ENCODE measurements around the gene PDE1C.
"Not testable (repeated sequence)": the region's sequence is repeated elsewhere in the genome, so short reads cannot be mapped to it uniquely, and the experiment has no call there.

Gene PDE1C

DNA sequence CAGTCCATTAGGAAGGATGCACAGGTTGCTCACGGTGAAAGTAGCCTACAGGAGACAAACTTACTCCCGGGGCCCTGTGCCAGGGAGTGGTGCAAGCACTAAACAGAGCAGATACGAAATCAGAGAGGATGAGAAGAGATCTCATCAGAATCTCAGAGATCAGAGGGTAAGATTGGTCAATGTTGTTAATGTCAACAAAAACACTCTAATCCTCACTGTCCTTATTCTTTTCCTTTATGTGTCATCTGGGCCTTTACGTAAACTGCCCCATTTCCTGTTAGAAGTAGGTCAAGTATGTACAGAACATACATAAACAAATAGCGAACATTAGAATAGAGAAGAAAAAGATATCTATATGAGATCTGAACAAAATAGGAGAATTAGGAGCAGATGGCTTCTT, 220.1 kb downstream of the PDE1C start:
- DNase-seq (ENCODE audit: low read depth): no peak

DNA sequence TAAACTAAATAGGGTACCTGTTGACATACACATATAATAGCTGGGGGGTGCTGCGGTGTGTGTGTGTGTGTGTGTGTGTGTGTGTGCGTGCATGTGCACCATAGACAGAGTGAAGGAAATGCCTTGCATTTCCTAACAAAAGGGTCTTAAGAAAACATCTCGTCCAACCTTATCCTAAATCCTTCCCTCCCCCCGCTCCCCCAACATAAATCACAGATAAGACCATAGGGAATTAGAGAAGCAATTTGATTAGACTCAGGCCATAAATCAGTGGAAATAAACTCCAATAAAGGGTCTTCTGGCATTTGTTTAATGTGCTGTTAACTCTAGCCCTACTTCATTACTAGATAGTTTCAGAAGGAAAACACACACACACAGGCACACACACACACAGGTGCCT, 234.7 kb downstream of the PDE1C start:
- DNase-seq (ENCODE audit: low read depth): no peak

DNA sequence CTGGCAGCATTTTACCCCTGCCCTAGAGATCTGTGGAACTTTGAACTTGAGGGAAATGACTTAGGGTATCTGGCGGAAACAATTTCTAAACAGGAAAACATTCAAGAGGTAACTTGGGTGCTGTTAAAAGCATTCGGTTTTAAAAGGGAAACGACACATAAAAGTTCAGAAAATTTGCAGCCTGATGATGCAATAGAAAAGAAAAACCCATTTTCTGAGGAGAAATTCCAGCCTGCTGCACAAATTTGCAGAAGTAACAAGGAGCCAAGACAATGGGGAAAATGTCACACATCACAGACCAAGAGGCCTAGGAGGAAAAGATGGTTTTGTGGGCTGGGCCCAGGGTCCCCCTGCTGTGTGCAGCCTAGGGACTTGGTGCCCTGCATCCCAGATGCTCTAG, 236.6 kb downstream of the PDE1C start:
- not testable (repeated sequence) for DNase-seq (ENCODE audit: low read depth)

DNA sequence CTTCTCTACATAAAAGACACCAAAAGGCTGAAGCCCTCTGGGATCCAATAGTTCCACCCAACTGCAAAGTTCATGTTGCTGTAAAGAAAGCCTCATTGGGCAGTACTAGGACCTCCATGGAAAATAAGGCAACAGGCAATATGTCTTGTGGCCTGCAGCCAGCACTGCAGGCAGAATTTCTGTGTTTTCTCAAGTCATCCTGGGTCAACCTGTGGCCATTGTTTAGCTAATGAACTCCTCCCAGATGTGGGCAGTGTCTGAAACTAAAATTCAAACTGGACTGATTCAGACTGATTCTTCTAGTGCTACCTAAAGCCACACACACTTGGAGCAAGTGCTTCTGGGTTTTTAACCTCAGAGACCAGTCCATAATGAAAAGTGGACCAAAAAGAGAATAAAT, 241.7 kb downstream of the PDE1C start:
- DNase-seq (ENCODE audit: low read depth): no peak

DNA sequence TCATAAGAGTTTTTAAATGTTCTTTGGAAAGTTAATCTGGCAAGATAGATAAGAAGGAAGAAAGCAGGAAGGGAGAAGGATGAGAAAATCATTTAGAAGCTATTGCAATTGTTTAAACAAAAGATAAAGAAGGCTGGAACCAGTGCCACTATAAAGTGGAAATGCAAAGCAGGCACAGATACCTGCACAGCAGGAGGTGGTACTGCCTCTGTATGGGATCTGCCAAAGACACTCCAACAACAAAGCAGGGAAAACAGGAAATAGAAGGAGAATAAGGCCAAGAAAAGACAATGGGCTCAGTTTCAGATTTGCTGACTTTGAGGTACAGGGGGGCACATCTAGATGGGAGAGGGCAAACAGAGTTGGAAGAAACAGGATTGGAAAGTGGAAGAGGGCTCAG, 244.6 kb downstream of the PDE1C start:
- DNase-seq (ENCODE audit: low read depth): no peak

DNA sequence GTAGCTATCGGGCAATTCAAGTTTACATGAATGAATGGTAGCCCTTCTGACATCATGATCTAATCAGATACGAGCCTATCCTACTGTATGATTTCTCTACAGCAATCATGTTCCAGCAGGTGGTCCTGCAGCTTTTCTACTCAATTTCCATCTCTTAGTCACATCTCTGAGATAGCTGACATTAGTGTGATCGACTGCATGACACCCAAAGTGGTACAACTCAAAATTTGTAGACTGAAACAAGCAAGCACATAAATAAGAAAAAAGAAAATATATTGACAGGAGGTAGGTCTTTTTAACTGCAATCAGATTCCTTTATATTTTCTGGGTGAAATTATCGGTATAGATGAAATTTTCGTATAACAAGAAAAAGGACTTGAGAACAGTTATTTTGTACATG, 251.2 kb downstream of the PDE1C start:
- DNase-seq (ENCODE audit: low read depth): no peak

DNA sequence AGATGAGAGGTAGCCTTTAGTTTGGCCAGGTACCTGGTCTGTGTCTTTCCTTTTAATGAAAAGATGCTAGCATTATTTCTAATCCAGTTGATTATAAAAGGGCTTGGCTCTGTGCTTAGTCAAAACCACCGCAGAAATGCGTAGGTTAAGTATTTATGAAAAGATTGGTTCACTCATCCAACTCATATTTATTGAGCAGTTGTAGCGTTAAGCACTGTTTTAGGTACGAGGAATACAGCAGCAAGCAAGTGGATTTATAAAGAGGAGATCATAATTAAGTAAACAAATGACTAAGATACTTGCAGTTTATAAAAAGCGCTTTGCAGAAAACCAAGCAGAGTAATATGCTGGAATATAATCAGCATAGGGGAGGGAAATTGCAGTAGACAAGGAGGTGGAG, 253.4 kb downstream of the PDE1C start:
- DNase-seq (ENCODE audit: low read depth): no peak

DNA sequence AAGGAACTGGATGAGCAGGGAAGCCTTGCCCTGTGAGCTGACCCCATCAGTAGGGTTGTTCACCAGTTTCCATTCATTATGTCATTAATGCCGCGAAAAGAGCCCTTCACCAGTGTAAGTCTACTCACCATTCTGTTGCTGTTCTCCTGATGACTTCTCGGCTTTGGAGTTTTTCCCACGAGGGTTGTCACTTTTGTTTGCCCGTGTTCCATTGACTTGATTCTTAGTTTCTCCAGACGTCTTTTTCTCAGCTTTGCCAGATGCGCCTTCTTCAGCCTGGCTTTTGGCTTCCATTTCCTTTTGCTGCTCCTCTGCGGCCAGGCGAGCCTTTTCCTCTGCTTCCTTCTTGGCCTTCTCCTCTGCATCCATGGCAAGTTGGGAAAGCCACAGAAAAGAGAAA, 254.4 kb downstream of the PDE1C start:
- DNase-seq (ENCODE audit: low read depth): no peak

DNA sequence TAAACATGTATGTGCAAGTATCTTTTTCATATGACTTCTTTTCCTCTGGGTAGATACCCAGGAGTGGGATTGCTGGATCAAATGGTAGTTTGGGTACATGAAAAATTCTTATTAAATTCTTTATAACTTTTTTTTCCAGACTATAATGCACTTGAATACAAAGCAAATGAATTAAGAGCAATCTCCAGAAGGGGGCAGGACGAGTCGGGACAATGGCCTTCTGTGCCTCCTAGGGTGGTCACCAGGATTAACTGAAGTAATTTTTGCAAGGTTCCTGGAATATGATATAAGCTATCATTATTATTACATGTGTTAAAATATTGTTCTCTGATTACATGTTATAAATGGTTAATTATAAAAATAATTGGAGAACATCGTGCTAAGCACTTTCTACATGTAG, 256.0 kb downstream of the PDE1C start:
- no peak for DNase-seq (ENCODE audit: low read depth)

DNA sequence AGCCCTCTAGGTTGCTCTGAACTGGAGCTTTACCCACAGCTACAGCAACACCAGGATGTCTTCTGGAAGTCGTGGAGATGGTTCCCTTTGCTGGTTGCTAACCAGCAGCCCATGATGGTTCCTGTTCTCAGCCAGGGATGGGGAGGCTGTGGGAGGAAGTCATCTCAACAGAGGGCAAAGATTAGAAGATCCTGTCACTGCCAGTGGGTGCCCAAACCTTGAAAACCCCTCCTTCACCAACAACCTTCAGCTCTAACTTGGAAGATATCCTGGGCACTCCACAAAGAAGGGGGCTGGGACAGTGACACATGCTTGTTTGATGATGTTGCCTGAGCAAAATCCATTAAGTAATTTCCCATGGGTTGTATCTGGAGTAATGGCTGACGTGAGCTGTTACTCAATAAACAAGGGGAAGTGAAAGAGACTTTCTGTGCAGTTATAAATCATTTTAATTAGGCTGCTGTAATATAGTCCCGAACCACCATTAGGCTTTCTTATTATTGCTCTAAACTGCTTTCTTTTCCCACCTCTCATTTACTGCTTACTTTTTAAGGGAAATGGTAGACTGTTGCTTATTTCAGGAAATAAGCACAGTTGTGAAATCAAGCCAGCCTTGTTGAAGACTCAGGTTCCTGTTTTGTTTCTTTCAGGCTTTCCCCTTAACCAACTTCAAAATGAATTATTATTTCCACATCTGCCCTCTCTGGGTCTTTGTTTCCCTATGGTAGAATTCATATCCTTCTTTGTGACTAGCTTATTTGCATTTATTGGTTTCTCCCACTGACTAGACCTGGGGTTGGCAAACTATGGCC, 258.4 kb downstream of the PDE1C start:
- DNase-seq (ENCODE audit: low read depth): no peak

DNA sequence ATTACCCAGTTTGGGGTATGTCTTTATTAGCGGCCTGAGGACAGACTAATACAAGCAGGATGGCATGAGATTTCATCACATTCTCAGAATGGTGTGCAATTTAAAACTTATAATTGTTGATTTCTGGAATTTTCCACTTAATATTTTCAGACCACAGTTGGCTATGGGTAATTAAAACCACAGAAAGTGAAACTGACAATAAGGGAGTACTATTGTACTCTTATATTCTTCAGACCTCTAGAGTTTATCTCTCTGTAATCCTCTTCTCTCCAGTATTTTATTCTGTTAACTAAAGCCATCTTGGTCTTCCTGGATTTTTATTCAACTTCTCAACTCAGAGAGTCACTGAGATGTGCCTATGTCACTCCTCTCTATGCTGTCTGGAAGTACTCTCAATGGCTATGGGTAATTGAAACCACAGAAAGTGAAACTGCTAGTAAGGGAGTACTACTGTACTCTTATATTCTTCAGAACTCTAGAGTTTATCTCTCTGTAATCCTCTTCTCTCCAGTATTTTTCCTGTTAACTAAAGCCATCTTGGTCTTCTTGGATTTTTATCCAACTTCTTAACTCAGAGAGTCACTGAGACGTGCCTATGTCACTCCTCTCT, 264.9 kb downstream of the PDE1C start:
- no peak for DNase-seq (ENCODE audit: low read depth)

DNA sequence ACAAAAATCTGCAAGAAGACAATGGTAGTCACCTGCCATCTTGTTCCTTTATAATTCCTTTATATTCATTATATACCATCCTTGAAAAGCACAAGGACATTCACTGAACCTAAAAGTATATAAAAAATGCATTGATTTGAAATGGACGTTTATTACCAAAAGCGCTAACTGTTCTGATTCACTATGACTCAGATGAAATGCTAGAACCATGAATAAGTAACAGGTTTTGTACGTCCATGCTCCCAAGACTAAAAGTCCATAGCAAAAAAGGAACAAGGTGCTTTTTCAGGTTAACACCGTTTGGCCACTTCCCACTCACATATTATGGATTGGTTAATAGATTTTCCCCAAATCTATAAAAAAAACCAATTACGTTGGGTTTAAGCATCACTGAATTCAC, 273.8 kb downstream of the PDE1C start:
- no peak for DNase-seq (ENCODE audit: low read depth)

DNA sequence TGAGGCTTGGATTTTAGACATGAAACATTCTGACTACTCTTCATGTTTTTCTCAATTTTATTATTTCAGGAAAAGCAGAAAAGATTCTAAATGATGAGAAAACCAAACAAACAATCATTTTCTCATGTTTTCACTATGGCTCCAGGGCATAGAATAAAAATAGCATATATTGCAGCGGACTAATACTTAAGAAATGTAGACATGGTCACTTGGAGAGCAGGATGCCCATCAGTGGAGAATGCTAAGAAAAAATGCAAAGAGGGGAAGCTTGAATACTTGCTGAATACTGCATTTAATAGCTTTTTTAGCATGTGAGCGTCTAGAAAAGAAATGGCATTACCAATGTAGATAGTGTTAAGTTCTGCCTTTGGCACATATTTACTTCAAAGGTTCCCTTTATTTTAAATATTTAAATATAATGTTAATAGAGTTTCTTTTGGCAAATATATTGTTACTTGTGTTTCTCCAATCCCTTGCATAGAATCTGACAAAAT, 275.3 kb downstream of the PDE1C start:
- no peak for DNase-seq (ENCODE audit: low read depth)

DNA sequence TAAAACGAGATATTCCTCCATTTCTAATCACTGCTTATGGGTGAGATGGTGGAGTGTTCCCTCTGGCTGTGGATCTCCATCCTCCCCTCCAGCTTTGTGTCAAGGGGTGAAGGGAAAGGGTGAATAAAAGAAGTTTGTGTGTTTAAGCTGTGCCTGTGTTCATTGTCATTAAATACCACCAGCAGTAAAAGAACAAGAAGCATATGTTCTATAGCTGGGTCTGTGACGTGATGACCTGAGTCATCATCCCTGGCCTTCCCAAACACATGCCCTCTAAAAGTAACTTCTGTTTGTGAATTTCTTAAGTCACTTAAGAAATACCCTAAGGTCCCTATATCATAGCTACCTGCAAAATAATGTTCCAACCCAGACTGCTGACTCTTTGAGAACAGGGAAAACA, 278.3 kb downstream of the PDE1C start:
- no peak for DNase-seq (ENCODE audit: low read depth)

DNA sequence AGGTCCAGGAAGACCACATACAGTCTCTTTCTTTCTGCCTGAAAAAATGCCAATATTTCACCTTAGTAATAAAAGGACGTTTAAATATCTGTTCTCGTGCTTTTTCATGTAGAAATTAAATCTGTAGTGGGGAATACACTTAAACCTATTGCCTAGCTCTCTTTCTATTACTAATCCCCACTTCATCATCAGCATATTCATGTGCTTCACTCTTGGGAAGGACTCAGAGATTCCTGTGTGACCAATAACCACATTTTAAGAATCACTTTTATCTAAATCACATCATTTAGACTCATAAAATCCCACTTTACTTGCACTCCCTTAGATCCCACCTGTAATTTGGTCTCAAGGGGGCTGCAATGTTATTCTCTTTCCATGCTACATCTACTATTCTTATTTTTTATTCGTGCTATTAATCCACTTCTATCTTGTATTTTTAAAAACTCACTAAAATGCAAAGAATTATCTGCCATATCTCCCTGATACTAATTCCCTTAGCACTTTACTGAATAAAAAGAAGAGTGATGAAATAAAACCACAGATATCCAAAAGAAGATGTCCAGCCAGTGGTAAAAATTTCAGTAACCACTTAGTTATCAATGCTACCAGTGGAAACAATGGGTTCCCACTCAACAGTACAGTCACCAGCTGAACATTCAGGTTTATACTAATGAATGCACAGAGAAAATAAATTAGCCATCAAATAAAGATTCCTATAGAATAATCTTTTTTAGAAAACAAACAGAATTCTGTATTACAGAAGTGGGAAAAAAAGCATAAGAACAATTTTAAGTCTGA, 281.1 kb downstream of the PDE1C start:
- DNase-seq (ENCODE audit: low read depth): no peak

DNA sequence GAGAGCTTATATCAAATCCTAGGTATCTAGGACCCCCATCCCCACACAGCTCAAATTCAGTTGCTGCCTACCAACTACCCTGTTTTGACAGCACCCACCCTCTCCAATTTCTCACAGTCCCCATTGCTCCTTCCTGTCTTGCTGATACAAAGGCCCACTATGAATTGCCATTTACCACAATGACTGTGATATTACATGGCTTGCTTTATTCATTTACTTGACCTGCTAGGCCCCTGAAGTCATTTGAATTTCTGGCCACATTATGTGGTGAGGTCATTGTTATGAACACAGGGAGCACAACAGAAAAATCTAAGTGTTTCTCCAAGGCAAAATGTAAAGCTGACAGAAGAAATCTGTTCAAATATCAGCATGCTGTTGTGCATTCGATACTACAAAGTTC, 281.8 kb downstream of the PDE1C start:
- no peak for DNase-seq (ENCODE audit: low read depth)

DNA sequence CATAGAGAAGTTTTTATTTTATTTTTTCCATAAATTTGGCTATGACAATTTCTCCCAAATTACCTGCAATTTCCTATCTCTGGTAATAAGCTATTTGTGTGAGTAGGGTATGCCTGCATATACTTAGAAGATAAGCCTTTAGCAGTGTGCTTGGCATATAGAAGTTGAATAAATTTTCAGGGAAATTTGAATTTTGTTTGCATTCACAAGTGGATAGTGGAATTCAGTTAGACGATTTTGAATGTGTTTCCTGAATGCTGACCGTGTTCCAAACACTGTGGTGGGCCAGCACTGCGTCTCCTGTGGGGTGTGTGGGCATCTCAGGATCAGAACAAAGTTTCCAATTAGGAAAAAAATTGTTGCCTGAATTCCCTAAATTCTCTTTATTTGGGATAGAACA, 283.9 kb downstream of the PDE1C start:
- no peak for DNase-seq (ENCODE audit: low read depth)

DNA sequence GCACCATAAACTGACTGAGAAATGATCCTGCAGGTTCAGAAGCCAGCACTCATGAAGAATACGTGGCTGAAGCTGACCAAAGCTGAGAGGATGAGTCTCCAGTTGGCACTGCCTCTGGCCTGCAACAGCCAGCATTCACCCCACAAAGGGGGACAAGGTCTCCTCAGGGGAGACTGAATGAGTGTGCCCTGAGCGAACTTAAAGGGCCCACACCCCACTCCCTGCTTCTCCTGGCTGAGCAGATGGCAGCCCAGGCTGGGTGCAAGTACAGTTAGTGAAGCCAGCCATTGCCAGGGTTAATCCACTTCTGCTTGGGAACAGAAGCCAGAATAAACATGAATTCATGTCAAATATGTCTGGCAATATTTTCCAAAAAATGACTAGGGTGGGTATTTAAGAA, 285.1 kb downstream of the PDE1C start:
- DNase-seq (ENCODE audit: low read depth): no peak

DNA sequence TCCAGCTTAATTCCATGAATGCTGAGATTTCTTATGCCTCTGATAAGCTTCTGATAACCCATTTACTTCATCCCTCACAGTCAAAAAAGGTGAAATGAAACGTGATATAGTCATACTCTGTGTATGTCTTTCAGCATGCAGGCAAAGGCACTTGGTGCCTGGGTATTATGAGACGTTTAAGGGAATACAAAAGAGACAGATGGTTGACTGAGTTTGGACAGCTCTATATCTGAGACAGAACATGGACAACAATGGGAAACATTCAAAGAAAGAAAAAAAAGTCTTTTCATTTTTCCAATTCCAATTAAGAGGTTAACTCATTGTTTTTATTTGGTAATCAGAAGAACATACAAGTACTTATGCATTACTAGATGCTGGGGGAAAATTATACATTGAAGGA, 287.0 kb downstream of the PDE1C start:
- no peak for DNase-seq (ENCODE audit: low read depth)

DNA sequence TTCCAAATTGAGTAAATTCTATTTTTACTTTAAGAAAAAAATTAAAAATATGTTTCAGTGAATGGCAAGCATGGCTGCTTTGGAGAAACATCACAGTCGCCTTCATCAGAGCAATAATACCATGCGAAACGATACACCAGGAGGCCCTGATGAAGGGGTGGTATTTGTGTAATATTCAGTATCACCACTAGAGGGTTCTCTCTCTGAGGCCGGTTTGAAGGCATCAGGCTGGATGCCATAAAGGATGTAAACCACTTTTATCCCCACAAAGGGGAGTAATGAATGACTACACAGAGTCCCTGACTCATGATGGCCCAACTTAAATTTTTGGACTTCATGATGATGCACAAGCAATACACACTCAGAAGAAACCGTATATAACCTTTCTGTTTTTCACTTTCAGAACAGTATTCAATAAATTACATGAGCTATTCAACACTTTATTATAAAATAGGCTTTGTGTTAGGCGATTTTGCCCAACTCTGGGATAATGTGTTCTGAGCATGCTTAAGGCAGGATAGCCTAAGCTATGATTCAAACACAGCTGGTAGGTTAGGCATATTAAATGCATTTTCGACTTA, 287.7 kb downstream of the PDE1C start:
- DNase-seq (ENCODE audit: low read depth): no peak

DNA sequence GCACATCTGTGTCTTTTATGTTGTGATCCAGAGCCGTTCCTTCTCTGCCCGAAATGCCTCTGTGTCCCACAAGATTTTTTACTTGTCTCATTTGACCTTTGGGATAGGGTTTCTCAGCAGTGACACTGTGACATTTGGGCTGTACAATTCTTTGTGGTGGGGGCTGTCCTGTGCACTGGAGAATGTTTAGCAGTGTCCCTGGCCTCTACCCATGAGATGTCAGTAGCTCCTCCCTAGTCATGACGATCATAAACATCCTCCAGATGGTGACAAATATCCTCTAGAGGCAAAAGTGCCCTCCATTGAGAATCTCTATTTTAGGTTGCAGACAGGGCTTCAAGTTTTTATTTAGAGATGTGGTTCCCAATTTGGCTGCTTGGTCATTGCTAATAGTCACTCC, 291.9 kb downstream of the PDE1C start:
- no peak for DNase-seq (ENCODE audit: low read depth)

DNA sequence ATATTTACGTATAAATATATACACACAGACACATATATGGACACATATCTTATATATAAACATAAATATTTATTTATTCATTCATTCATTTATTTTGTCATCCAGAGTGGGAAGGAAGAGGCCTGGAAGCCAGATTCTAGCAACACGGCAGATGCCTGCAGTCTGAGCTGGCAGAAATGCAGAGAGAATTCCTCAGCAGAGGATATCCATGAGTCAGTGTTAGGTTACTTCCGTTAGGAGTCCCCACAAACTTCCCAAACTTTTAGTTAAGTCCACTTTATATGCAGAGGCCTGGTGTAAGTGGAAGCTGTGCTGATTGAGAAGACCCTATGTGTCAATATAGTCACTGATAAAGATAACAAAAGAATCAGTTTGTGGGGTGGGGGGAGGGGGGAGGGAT, 293.6 kb downstream of the PDE1C start:
- no peak for DNase-seq (ENCODE audit: low read depth)

DNA sequence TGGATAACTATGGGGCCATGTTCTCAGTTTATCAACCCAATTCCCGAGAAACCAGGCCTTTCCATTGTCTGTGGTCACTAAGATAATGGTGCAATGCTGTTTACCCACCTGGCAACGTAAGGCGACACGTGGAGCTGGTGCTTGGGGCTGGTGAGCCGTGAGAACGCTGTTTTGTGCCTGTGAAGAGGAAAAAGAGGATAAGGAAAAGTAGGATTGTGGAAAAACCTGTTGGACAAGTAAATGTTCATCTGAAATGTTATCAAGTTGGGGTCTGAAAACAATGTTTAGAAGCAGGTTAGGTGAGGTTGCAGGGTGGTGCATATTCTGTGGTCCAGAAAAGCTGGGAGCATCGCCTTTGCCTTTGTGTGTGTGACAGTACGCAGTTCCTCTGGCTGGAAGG, 294.7 kb downstream of the PDE1C start:
- no peak for DNase-seq (ENCODE audit: low read depth)

Measured in activated T-cell treated with anti-CD3 and anti-CD28 coated beads for 1 hour (primary cell).